Stimulated activated CD4-positive, alpha-beta T cell treated with anti-CD3 and anti-CD28 coated beads, Interleukin-1b, Interleukin-23, amount 100 ng/mL, for 24 hours (primary cell): ENCODE results near the gene CA6.
"Not testable (repeated sequence)": the region's sequence is repeated elsewhere in the genome, so short reads cannot be mapped to it uniquely, and the experiment has no call there.

Experiments used
- DNase-seq, 4 experiments: peaks; one replicate each; pipeline ENCODE4 v3.0.0-alpha.2; 2020; ENCODE audit warnings: low read depth in 4 of 4, low spot score in 1 of 4

The CA6 gene

DNA sequence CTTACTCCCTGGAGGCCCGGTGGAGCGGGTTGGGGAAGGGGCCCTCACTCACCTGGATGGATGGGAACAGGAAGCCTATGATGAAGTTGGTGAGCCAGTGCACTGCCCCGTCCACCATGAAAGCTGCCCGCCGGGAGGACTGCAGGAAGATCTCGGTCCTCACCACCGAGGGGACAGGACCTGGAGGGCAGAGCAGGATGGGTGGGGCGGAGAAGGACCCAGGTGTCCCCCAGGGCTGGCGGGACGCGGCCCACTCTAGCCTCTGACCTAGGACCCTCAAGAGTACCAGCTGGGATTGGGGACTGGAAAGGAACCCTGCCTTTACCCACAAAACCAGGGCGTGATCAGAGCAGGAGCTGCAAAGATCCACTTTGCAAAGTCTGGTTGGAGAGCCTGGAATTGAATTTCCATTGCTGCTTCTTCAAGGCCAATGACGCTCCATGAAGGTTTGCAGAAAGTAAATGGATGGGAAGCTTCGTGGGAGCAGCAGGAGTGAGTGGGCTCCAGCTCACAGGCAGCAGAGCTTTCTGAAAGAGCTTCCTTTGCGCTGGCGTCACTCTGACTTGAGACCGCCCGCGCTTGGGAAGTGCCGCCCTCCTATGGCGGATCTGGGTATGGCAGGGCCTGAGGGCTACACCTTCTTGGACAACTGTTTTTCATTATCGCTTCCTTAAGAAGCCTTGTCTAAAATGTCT, 59.2 kb downstream of the CA6 start:
- DNase-seq: peak; percentile 67 to 71 (median 69)

DNA sequence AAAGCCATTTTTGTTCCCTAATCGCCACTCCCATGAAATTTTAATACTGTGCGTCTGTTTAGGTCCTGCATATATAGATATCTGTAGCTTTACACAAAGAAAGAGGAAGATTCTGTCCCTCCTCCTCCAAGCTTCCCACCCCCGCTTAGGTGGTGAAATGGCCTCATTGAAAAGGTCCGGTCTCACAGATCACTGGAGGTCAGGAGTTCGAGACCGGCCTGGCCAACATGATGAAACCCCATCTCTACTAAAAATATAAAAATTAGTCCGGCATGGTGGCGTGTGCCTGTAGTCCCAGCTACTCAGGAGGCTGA, 59.7 kb downstream of the CA6 start:
- no peak for DNase-seq

DNA sequence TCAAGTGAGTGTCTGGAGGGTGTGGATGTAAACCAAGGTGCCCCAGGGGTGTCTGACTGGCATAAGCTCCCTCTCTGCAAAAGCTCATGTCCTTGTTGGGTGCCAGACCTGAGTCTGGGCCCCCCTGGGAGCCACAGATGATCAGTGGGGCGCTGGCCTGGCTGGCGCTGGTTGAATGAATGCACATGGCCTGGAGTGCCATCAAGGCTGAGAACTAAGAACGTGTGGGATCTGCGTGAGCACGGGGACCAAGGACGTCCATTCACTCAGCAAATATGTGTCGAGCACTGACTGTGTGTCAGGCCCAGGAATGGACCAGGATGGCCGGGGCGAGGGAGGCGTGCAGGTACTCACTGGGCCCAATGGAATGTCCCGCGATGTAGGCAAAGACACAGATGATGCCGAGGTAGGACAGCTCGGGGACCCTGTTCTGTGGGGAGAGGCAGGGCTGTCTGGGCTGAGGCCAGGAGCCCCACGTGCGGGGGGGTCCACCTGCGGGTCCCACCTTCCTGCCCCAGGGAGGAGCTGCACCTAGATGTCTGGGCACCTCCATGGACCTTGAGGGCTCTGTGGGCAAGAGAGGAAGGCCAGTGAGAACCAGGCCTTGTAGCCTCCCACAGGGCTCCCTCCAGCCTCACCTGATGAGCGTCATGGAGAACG, 61.4 kb downstream of the CA6 start:
- DNase-seq: no peak

DNA sequence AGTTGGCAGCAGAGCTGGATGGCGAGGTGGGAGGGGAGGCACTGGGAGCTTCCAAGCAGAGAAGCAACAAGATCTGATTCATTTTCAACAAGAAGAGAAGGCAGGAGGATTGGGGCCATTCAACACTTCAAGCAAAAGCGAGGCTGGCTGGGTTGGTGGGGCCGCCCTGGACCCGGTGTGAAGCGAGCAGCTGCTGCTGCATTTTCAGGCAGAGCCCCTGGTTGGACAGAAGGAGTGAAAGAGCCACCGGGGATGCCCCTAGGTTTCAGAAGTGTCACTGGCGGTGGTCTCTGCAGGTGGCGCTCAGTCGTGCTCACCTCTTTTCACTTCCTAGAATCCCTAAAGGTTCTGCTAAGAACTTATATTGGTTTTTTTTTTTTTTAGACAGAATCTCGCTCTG, 62.6 kb downstream of the CA6 start:
- DNase-seq: no peak

GRCh38 chr1:9009438-9010370, 64.0 kb downstream of the CA6 start:
- no peak for DNase-seq

DNA sequence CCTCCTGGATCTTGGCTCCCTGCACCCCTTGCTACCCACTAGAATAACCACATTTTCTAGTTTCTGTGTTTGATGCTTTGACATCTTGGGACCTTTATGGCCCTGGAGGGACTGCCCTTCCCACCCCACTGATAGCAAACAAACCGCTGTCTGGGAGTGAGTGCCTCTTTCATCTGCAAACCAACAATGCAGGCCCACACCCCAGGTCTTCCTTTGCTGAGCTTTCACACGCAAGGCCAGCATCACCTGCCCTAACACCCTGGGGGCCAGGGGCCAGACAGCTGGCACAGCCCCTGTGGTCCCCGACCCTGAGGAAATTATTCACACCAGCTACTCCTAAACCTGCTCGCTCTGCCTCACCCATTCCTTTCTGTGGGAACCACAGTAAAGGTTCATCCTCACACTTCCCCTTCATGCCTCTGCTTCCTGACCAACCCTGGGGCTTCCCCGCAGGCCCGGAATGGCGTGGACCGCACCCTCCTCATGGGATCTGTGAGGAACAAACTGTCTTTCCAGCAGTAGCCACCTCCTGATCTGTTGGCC, 65.2 kb downstream of the CA6 start:
- no peak for DNase-seq

DNA sequence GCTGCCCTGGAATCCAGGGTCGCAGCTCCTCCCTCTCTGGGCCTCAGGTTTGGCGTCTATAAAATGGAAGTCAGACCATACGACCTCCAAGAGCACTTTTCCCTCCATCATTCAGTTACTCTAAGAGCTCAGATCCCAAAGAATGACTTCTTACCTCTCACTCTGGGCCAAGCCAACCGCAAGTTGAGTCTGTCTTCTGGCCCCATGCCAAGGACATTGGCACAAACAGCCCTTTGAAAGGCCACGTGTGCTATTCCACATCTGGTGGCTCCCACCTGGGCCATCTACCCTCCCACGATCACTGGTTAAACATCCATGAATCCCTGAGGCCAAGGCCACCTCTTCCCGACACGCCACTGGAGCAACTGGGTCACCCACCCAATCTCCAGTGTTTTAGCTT, 68.2 kb downstream of the CA6 start:
- DNase-seq: no peak

- DNase-seq: no peak
Observed at GRCh38 chr1:9014475-9015375, 69.1 kb downstream of the CA6 start.

- no peak for DNase-seq
Observed at GRCh38 chr1:9016455-9016854, 70.8 kb downstream of the CA6 start.

DNA sequence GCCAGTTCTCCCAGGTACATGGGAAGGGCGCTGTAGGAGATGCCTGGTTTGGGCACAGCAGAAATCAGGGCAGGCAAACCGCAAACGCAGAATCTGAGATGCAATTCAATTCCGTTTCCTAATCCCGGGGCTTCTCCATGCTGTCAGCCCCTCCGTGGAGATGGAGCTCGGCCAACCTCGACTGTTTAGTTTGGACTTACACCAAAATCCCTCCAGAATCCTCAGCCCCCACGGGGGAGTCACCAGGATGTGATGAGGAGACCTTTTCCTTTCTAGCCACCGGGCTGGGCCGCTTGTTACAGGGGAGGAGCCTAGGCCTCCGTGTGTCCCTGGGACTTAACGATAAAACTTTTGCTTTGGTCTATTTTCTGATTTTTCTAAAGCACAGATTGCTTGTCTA, 72.7 kb downstream of the CA6 start:
- no peak for DNase-seq

DNA sequence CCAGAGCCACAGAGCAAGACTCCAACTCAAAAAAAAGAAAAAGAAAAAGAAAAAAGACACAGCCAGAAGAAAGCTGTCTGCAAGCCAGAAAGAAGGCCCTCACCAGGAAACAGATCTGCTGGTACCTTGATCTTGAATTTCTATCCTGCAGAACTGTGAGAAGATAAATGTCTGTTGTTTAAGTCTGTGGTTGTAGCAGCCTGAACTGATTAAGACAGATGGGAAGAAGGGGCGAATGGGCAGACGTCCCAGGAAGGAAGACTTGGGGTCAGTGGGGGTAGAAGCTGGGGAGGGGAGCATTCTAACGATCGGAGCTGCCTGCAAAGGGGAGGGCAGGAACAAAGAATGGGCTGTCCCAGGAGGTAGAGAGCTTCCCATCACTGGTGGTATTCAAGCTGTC, 74.2 kb downstream of the CA6 start:
- DNase-seq: no peak

GRCh38 chr1:9020305-9020704, 74.6 kb downstream of the CA6 start:
- no peak for DNase-seq

GRCh38 chr1:9022026-9022738, 76.5 kb downstream of the CA6 start:
- DNase-seq: not testable (repeated sequence)

DNA sequence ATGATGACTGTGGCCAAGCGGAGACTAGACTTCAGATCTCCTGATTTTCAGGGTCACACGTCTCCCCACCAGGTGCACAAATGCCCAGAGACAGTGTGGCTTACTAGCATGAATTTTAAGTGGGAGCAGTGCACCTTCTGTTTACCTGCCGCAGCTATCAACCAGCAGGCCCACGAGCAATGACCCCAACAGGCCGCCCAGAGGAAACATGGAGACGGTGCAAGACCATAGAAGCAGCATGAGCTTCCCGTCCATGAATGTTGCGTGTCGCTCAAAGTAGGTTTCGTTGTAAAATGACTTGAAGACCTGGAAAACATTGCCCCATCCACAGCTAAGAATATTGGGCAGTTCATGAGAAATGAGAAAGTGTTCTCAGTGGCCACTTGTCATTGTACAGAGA, 77.1 kb downstream of the CA6 start:
- no peak for DNase-seq
